Stimulated activated CD4-positive, alpha-beta T cell treated with anti-CD3 and anti-CD28 coated beads, Interleukin-12 subunit alpha, Interleukin-12 subunit beta, amount 100 ng/mL, for 24 hours (primary cell): Measurements from ENCODE around the gene ABCG2.
"Not testable (repeated sequence)": the region's sequence is repeated elsewhere in the genome, so short reads cannot be mapped to it uniquely, and the experiment has no call there.

ENCODE experiments used
- DNase-seq, 2 experiments: peaks; one replicate each; pipeline ENCODE4 v3.0.0-alpha.2; 2020; ENCODE audit warnings: low read depth in 2 of 2

ABCG2 gene

DNA sequence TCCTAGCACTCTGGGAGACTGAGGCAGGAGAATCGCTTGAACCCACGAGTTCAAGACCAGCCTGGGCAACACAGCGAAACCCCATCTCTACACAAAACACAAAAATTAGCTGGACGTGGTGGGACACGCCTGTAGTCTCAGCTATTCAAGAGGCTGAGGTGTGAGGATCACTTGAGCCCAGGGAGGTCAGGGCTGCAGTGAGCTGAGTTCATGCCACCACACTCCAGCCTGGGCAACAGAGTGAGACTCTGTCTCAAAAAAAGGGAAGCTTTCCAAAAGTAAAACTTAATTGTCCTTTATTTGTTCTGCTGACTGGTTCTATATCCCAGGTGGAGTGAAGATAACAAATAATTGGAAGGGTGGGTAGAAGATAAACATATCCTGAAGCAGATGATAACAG, 45.6 kb downstream of the ABCG2 start:
- DNase-seq, result no peak

DNA sequence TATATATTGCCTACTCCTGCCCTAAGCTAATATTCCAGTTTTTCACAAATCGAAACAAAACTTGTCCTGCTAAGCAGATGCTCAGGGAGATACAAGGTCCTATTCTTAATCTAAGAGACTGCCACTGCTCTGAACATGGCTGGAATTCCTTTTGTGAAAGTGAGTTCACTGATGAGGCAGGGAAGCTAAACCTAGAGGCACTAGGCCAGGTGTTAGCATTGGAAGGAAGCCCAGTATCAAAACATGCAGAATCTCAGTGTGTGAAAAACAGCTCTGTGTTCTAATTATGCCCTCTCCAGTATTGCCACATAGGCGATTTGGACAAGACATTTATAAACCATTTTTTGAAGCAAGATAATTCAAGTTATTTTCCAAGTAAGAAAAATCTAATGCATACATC, 47.6 kb downstream of the ABCG2 start:
- no peak for DNase-seq

DNA sequence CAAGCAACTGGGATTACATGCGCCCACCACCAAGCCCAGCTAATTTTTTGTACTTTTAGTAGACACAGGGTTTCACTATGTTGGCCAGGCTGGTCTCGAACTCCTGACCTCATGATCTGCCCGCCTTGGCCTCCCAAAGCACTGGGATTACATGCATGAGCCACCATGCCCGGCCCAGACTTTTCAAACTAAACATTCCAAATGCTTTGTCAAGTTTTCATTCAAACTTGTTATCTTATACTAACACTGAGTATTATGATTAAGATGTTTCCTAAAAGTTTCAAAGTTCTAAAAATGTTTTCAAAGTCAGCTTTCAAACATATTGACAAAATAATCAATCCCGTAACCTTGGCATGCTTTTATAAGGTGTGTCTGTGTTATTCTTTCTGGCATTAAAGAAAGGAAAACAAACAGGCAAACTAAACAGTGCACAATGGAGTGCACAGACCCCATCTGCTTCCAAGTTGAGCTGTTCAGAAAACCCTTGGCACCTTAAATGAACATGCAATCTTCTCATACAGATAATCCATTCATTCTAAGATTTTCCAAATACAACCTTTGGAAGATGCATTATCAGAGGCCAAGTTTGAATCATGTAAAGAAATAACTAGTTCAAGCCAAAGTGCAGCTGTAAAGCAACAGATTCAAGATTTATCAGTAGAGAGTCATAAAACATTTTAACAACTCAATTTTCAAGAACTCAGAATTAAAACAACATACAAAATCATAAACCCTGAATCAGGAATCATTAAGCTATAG, 49.1 kb downstream of the ABCG2 start:
- DNase-seq, result no peak

DNA sequence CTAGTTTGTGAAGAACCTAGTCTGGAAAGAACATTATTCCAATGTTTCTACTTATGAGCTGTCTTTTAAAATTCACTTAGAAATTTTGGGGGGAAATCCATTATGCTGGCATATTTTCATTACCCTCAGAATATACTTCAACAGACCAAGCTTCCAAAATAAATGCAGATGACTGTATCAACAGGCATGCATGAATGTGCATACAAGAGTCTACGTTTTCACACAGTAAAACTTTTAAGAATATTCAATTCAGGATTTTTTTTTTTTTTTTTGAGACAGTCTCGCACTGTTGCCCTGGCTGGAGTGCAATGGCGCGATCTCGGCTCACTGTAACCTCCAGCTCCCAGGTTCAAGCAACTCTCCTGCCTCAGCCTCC, 49.7 kb downstream of the ABCG2 start:
- no peak for DNase-seq

DNA sequence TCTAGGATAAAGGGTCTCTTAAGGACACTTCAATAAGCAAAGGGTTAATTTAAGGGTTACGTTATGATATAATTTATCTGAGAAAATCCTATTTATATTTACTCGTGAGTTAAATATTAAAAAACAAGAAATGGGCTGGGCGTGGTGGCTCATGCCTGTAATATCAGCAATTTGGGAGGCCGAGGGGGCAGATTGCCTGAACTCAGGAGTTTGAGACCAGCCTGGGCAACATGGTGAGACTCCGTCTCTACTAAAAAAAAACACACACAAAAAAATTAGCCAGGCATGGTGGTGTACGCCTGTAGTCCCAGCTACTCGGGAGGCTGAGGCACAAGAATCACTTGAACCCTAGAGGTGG, 50.4 kb downstream of the ABCG2 start:
- DNase-seq, result not testable (repeated sequence)

DNA sequence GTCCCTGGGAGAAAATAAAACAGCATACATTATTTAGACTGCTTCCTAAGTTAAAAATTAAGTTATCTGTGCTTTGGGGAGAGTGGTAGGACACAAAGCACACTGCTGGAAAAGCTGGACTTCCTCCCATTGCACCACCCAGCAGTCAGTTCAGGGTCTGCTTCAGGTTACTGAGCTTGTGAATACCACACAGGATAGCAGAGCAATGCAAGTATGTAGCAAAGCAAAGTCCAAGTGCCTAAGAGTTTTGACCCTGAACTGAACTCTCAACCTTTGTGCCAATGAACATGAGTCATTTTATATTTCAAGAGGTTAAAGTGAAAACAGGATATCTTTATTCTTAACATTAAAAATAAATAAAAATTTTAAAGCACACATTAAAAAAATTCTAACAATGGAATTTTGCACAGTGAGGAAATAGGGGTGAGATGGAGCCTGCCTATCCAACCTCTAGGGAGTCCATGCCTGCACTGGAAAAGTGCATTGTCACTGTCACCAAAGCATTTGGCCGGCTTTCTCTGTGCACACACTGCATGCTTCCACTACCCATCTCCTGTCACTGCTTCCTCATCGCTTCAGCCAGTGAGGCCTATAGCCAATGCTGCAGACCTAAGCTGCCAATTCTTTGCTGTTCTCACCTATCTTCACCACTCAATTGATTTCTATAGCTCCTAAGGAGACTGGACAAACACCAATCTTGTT, 50.9 kb downstream of the ABCG2 start:
- no peak for DNase-seq

DNA sequence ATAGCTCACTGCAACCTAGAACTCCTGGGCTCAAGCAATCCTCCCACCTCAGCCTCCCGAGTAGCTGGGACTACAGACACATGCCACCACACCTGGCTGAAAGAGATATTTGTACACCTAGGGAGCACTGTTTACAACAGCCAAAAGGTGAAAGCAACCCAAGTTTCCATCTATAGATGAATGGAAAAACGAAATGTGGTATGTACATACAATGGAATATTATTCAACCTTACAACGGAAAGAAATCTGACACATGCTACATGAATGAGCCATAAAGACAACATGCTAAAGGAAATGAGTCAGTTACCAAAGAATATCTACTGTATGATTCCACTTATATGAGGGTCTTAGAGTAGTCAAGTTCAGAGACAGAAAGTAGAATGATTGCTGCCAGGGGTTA, 52.2 kb downstream of the ABCG2 start:
- no peak for DNase-seq

DNA sequence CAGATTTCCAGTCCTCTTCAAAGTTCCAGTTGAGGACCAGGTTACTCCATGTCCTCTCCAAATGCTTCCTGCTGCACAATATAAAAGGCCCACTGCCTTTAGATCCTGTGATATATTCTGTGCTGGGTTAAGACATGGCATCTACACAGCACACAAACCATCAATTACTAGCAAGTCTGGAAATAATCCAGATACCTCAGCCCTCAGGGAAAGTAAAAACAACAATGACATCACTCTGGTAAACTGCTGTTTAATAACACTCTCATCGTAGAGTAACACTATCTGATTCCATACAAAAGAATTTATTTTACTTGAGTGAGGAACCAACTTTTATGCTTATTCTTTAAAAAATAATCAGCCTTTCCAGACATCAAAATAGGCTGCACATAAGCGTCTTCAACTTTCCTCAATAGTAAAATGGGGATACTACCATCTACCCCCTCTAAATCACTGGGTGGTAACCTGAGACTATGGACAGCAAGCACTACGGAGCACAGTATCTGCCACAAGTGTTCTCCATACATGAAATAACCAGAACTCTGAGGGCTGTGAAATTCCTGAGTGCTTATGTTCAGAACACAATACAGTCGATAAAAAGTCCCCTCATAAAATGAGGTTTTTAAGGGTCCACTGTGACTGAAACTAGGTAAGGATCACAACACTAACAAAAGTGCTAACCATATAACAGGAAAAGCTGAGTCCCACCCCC, 53.4 kb downstream of the ABCG2 start:
- DNase-seq, result no peak

DNA sequence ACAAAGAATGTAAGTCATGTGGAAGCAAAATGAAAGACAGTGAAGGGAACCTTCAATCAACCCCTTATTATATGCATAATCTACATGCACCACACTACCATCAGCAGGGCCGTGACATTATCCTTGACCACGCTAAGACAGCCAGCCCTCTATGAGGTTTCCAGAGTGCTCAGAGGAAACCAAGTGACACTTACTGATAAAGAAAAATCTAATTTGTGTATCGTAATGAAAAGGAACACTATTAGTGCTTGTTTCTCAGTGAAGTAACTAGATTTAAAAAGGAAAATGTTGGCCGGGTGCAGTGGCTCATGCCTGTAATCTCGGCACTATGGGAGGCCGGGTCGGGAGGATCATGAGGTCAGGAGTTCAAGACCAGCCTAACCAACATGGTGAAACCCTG, 56.4 kb downstream of the ABCG2 start:
- DNase-seq, result no peak

DNA sequence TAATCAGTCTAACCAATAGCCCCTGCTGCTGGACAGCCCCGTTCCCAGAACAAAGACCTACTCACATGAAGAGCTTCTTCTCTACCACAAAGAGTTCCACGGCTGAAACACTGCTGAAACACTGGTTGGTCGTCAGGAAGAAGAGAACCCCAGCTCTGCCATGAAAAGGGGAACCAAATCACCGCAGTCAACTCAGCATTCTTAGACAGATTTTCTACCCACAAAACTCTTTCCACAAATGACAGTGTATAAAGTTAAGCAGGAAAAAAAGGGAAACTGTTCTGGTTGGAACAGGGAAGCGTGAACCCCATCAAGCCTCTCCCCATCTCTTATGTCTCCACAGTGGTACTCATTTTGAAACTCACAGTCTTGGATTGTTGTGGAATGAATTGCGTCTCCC, 57.3 kb downstream of the ABCG2 start:
- DNase-seq, result no peak

DNA sequence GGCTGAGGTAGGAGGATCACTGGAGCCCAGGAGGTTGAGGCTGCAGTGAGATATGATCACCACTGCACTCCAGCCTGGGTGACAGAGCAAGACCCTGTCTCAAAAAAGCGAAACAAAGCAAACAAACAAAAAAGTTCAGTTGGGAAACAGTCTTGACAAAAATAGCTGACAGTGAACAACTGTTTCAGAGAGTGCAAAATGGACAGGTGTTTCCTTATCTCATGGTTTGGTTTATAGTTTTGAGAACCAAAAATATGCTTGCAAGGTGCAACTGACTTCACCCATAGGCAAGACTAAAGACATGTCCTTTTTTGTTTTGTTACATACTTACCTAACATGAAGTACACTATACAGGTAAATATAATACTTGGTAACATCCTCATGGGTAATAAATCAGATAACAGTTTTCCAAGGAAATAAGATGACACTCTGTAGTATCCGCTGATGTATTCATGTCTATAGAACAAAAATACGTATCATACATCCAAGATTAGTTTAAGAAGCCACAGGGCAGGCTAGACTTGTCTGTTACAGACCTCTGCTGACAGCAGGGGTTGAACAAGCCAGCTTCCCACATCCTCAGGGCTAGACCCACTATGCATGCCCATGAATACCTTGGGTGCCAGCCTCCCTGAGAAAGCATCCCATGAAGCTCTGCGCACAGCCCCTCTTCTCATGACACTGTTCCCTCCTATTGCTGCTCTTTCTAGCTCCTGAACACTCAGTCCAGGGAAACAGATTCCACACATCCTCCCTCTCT, 59.3 kb downstream of the ABCG2 start:
- no peak for DNase-seq

DNA sequence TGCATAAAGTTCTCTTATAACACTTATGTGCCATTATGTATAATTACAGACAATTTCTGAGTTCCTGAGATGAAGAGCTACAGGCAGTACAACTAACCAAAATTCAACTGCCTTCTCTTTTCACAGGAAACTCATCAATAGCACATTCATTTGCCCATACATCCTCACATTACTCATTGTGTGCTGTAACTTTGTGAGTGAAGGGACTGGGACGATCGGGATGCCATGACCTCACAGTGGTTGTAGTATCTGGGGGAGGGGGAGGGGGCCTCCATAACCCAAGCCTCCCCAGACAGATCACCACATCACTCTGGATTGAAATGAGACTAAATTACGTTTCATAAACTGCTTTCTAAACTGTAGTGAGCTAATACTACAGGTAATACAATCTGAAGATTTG, 60.7 kb downstream of the ABCG2 start:
- DNase-seq, result no peak

DNA sequence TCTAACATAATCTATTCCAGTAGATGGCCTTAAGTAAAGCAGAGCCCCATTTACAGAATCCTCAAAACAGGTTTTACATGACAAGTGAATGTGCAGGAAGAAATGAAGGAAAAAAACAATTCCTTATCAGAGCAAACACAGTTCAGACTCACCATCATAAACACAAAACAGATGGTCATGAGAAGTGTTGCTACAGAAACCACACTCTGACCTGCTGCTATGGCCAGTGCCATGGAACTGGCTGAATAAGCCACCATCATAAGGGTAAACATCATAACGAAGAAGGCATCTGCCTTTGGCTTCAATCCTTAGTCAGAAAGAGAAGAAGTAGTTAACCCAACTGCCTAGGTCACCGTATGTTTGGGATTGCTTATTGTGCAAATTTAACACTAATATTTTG, 61.1 kb downstream of the ABCG2 start:
- no peak for DNase-seq

DNA sequence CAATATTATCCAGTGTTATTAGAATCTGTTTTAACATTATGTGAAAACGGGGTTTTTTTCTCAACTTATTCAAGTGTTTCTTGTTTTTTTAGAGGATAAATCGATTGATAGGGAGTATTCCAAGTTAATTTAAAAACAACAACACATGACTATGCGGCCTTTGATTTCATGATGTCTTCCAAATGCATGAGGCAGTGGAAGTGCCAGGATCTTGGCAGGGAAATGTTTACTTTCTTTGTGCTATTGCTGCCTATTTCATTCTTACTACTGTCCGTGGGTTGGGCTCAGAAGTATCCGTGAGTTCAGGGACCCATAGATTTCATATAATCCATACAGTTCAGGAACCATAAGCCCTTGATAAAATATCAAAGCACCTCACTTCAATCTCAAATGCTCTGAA, 64.6 kb downstream of the ABCG2 start:
- no peak for DNase-seq

DNA sequence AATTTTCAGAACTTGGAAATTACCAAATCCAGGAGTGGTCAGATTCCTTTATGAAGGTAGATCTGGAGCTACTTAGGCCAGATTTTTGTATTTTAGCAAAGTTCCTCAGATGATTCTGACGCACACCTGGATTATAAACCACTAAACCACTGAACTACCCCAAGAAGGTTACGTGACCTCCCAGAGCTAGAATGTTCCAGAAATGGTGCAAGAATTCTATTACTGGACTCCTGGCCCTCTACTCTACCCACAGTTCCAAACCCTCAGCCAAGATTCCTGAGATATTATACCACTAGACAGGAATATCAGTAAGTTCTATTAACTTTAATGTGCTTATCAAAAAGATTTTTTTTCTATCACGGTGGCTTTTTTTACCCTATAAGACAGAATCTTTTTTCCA, 67.1 kb downstream of the ABCG2 start:
- DNase-seq, result no peak

DNA sequence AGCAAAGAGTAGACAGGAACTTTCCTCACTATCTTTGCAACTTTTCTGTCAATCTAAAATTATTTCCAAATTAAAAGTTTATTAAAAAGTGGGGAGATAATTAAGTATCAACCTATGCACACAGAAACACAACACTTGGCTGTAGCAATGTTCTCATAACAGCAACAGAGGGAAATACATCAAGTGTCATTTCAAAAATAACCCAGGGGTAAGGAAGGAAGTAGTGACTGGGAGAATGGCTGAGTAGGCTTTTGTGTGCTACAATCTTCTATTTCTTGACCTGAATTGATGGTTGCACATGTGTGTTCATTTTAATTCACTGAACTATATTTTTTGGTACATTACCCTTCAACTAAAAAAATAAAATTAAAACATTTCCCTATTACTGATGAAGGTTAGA, 67.5 kb downstream of the ABCG2 start:
- DNase-seq, result no peak

DNA sequence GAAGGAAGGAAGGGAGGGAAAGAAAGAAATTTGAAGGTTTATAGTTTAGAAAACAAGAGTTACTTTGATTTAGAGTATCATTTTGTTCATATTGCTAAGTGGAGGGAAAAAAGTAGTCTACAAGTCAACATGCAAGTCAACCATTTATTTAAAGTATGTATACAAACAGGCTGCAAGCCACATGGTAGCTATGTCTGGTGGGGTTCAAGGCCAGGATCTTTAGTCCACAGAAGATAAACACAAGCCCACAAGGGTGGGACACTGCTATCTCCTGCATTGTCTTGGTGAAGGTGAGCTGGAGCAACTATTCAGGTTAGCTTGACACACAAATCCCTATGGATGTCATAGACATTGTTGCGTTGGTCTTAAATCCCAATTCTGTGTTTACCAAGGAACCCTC, 71.4 kb downstream of the ABCG2 start:
- no peak for DNase-seq

DNA sequence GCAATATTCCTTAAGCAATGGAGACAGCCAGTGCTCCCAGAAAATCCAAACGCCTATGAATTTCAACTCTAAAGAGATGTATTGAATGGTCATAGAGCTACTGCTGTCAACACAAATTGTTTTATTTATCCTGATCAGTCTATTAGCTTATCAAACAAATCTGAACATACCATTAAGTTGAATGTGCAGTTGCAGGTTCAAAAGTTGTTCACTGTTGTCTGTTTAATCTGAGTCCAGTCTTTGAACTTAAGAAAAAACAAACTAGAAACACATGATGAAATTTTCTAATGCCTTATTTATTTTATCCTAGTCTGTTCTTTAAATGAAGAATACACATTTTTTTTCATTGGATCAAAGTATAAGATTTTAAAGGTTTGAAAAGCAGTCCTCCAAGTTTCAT, 77.8 kb downstream of the ABCG2 start:
- DNase-seq, result no peak

DNA sequence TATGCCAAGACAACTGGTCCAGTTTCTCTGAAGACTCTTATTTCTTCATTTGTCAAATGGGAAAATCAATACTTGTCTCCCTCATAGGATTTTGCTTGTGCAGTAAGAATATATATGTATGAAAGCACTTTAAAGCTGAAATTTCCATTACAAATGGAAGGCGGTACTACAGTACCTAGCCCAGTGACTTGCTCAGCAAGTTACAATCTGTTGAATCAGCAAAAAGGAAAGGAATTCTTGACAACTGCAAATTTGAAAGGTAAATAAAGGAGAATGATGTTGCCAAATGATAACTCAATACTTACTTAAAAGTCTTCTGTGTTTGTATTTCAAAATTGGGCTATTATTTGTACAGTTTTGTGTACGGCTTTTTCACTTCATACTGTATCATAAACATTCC, 79.9 kb downstream of the ABCG2 start:
- DNase-seq, result no peak

DNA sequence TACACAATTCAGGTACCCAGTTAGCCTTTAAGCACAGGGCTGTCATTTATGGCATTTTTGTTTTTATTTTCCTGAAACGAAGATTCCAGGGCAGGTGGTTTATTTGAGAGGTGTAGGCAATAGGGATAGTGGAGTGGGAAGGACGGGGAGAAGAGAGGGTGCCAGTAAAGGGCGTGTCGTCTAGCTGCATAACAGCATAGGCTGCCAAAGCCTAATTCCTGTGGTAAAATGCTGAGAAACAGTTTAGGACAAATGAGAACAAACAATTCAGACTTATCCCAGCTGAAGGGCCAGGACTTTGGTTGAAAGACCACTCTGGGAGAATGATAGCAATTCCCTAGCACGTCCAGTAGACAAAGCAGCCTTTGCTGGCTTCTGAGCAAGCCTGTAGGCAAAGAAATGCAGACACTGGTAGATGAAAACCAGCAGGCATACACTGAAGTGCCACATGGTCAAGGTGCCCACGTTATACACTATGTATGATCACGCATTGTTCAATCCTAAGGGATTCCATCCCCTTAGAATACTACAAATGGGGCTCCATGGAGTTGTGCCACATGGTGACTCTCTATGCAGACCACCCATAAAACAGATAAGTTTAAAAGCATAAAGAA, 80.4 kb downstream of the ABCG2 start:
- DNase-seq, result no peak

DNA sequence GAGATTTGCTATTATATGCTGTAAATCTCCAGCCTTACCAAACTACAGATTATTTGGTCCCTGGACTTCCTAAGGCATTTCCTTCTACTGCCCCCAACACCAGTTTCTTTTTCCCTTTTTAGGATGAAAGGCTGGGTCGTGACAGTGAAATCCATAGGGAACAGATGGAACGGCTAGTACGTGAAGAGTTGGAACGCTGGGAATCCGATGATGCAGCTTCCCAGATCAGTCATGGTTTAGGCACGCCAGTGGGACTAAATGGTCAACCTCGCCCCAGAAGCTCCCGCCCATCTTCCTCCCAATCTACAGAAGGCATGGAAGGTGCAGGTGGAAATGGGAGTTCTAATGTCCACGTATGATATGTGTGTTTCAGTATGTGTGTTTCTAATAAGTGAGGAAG, 83.1 kb downstream of the ABCG2 start:
- no peak for DNase-seq

DNA sequence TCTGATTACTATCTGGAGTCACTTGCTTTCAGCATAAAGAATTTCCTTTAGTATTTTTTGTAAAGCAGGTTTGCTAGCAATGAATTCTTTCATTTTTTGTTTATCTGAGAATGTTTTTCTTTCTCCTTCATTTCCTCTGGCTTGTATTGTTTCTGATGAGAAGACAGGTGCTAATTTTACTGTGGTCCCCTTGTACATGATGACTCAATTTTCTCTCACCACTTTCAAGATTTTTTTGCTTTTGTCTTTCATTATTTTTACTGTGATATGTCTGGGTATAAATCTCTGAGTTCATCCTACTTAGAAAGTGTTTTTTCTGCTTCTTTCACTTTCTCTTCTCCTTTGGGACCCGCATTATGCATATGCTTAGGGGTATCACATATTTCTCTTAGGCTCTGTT, 88.4 kb downstream of the ABCG2 start:
- no peak for DNase-seq
